MM.1S (cell line): ENCODE measurements around the gene NARF.
"Not testable (repeated sequence)": the region's sequence is repeated elsewhere in the genome, so short reads cannot be mapped to it uniquely, and the experiment has no call there.

Source experiments
- DNase-seq: peaks from one replicate; pipeline ENCODE4 v3.0.0-alpha.2; 2015
- H2AFZ ChIP-seq: fragments of 300-600 bp; sonication (generic); 2 replicates; pipeline ENCODE4 v1.6.0; 2016; ENCODE audit warnings: antibody characterized with exemption, low read length
- H3F3A ChIP-seq: fragments of 300-600 bp; sonication (generic); 2 replicates; pipeline ENCODE4 v1.6.1; 2016; ENCODE audit warnings: mild to moderate bottlenecking, antibody characterized with exemption, low read length, moderate library complexity, mixed read lengths; ENCODE audit not compliant: insufficient read depth
- H3K27ac ChIP-seq: fragments of 300-600 bp; sonication (generic); 2 replicates; pipeline ENCODE4 v1.5.1; 2016; ENCODE audit warnings: mild to moderate bottlenecking, low read length
- H3K27me3 ChIP-seq: fragments of 300-600 bp; sonication (generic); replicated peaks from 2 replicates; pipeline ENCODE4 v1.6.0; 2016; ENCODE audit warnings: low read length; ENCODE audit not compliant: insufficient read depth
- H3K36me3 ChIP-seq: fragments of 300-600 bp; sonication (generic); replicated peaks from 2 replicates; pipeline ENCODE4 v1.6.1; 2016; ENCODE audit warnings: mild to moderate bottlenecking, low read length, mixed read lengths; ENCODE audit not compliant: insufficient read depth
- H3K4me1 ChIP-seq: fragments of 300-600 bp; sonication (generic); 2 replicates; pipeline ENCODE4 v1.6.1; 2016; ENCODE audit warnings: low read length, mixed read lengths
- H3K4me2 ChIP-seq: fragments of 300-600 bp; sonication (generic); 2 replicates; pipeline ENCODE4 v1.6.0; 2016; ENCODE audit warnings: low read depth, low read length
- H3K4me3 ChIP-seq: fragments of 300-600 bp; sonication (generic); 2 replicates; pipeline ENCODE4 v1.5.1; 2016; ENCODE audit warnings: low read length, mixed read lengths
- H3K79me2 ChIP-seq: fragments of 300-600 bp; sonication (generic); 2 replicates; pipeline ENCODE4 v1.6.1; 2016; ENCODE audit warnings: mixed run types, low read length, mixed read lengths
- H3K9ac ChIP-seq: fragments of 300-600 bp; sonication (generic); 2 replicates; pipeline ENCODE4 v1.6.1; 2016; ENCODE audit warnings: low read length, mixed read lengths
- H3K9me2 ChIP-seq: fragments of 300-600 bp; sonication (generic); replicated peaks from 2 replicates; pipeline ENCODE4 v1.6.1; 2016; ENCODE audit warnings: mild to moderate bottlenecking, low read length, mixed read lengths; ENCODE audit not compliant: insufficient read depth
- H3K9me3 ChIP-seq: fragments of 300-600 bp; sonication (generic); replicated peaks from 2 replicates; pipeline ENCODE4 v1.6.1; 2016; ENCODE audit warnings: mild to moderate bottlenecking, low read length, mixed read lengths; ENCODE audit not compliant: insufficient read depth
- H4K20me1 ChIP-seq: fragments of 300-600 bp; sonication (generic); 2 replicates; pipeline ENCODE4 v1.6.1; 2016; ENCODE audit warnings: mild to moderate bottlenecking, low read length, moderate library complexity, mixed read lengths; ENCODE audit not compliant: insufficient read depth
- CTCF ChIP-seq: fragments of 300-600 bp; sonication (generic); IDR thresholded peaks from 2 replicates; pipeline ENCODE4 v1.5.1; 2016; ENCODE audit warnings: antibody characterized with exemption, low read length, mixed read lengths
- EZH2 ChIP-seq: fragments of 300-600 bp; sonication (generic); optimal IDR thresholded peaks from 2 replicates; pipeline ENCODE3; 2017; ENCODE audit warnings: low read depth, mild to moderate bottlenecking, antibody characterized with exemption, low read length, mixed read lengths
- EZH2phosphoT487 ChIP-seq: fragments of 300-600 bp; sonication (generic); IDR thresholded peaks from 2 replicates; pipeline ENCODE4 v1.6.1; 2018; ENCODE audit warnings: antibody characterized with exemption, low read length

Gene NARF

GRCh38 chr17:82411396-82412053, 47.0 kb upstream of the NARF start:
- H3K9ac ChIP-seq: no peak overlapping the region
- no peak for DNase-seq
- no peak overlapping the region for H3K4me2 ChIP-seq
- H3K9me3 ChIP-seq: no peaks in the 10 kb centered on the region
- no peak overlapping the region for H3K27ac ChIP-seq
- no peak overlapping the region for H3K4me3 ChIP-seq
- H3F3A ChIP-seq: no peaks in the 10 kb centered on the region
- no peaks in the 10 kb centered on the region for H3K9me2 ChIP-seq
- H4K20me1 ChIP-seq: no peaks in the 10 kb centered on the region; the same call in 1 of the 2 replicates
- H3K79me2 ChIP-seq: peaks cover 46% of the 10 kb centered on the region
- H3K4me1 ChIP-seq: no peaks in the 10 kb centered on the region
- no peaks in the 10 kb centered on the region for H3K27me3 ChIP-seq
- H3K36me3 ChIP-seq: no peaks in the 10 kb centered on the region
- H2AFZ ChIP-seq: no peak overlapping the region
- TF ChIP-seq EZH2: no peak
- no peak for TF ChIP-seq CTCF
- TF ChIP-seq EZH2phosphoT487: no peak

- not testable (repeated sequence) for H3K27me3 ChIP-seq, H2AFZ ChIP-seq, H3K9me3 ChIP-seq, H4K20me1 ChIP-seq, H3K9me2 ChIP-seq, DNase-seq, H3K4me2 ChIP-seq, H3K4me3 ChIP-seq, H3K4me1 ChIP-seq, H3K27ac ChIP-seq, H3F3A ChIP-seq, H3K36me3 ChIP-seq, H3K9ac ChIP-seq
- H3K79me2 ChIP-seq: peaks cover 50% of the 10 kb centered on the region
Measured at GRCh38 chr17:82412081-82412480, 46.5 kb upstream of the NARF start.

- Histone ChIP-seq H2AFZ (no peak overlapping the region), H3F3A (no peaks in the 10 kb centered on the region), H3K36me3 (no peaks in the 10 kb centered on the region), H3K27me3 (no peaks in the 10 kb centered on the region), H3K9me3 (no peaks in the 10 kb centered on the region), H4K20me1 (no peaks in the 10 kb centered on the region; the same call in 1 of the 2 replicates), H3K4me3 (no peak overlapping the region), H3K9me2 (no peaks in the 10 kb centered on the region), H3K4me2 (no peak overlapping the region), H3K4me1 (no peaks in the 10 kb centered on the region), H3K9ac (no peak overlapping the region), H3K79me2 (peaks cover 54% of the 10 kb centered on the region), H3K27ac (no peak overlapping the region)
- DNase-seq: no peak
- TF ChIP-seq EZH2phosphoT487: no peak
- no peak for TF ChIP-seq EZH2
- no peak for TF ChIP-seq CTCF
Measured at GRCh38 chr17:82412535-82413520, 45.7 kb upstream of the NARF start.
